GM12878 (cell line): ENCODE data around the gene TUBB1.
"Not testable (repeated sequence)": the region's sequence is repeated elsewhere in the genome, so short reads cannot be mapped to it uniquely, and the experiment has no call there.

Experiments
- TAF1 ChIP-seq: IDR thresholded peaks from 2 replicates; pipeline ENCODE4 v1.6.1; 2011; ENCODE audit warnings: mild to moderate bottlenecking, low read depth, low read length, borderline replicate concordance
- TF ChIP-seq, protein P1 (sequence below), 3 experiments: IDR thresholded peaks in 2 of 3; conservative IDR thresholded peaks in 1 of 3; 2 replicates each; pipeline ENCODE4 v1.5.1; 2011; ENCODE audit warnings: low read depth in 3 of 3, low read length in 3 of 3, mild to moderate bottlenecking in 3 of 3, control low read depth in 2 of 3, moderate library complexity in 2 of 3, inconsistent platforms in 1 of 3, mixed read lengths in 1 of 3; ENCODE audit not compliant: control insufficient read depth in 2 of 3, insufficient read depth in 1 of 3; ENCODE audit errors: extremely low read depth in 1 of 3

DNA sequence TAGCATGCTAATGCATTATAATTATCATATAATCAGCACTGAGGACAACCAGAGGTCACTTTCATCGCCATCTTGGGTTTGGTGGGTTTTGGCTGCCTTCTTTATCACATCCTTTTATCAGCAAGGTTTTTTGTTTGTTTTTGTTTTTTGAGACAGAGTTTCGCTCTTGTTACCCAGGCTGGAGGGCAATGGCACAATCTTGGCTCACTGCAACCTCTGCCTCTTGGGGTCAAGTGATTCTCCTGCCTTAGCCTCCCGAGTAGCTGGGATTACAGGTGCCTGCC is 7.4 kb upstream of the TUBB1 start:
- not testable (repeated sequence) for TF ChIP-seq TAF1
- TF ChIP-seq, protein P1, sequence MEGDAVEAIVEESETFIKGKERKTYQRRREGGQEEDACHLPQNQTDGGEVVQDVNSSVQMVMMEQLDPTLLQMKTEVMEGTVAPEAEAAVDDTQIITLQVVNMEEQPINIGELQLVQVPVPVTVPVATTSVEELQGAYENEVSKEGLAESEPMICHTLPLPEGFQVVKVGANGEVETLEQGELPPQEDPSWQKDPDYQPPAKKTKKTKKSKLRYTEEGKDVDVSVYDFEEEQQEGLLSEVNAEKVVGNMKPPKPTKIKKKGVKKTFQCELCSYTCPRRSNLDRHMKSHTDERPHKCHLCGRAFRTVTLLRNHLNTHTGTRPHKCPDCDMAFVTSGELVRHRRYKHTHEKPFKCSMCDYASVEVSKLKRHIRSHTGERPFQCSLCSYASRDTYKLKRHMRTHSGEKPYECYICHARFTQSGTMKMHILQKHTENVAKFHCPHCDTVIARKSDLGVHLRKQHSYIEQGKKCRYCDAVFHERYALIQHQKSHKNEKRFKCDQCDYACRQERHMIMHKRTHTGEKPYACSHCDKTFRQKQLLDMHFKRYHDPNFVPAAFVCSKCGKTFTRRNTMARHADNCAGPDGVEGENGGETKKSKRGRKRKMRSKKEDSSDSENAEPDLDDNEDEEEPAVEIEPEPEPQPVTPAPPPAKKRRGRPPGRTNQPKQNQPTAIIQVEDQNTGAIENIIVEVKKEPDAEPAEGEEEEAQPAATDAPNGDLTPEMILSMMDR (IDR thresholded peaks at IDR 0.05 in 2 of 3, conservative IDR thresholded peaks at IDR 0.05 in 1 of 3; ENCODE audit: control insufficient read depth in 2 of 3, extremely low read depth in 1 of 3, insufficient read depth in 1 of 3, low read depth in 3 of 3, low read length in 3 of 3), result not testable (repeated sequence)
